HepG2 (cell line): ENCODE results near the gene BICDL2. TPM values are rescaled to one million over a fixed set of nuclear protein-coding genes. Genes with fewer than 3 reads are reported as not detected.
A peak's percentile ranks its signal among the peaks of the same experiment; 100 is the strongest.

ENCODE experiments used
- BRCA1 ChIP-seq: sonication (generic); formaldehyde crosslinking; IDR thresholded peaks from 2 replicates; pipeline ENCODE4 v1.4.0; 2020; ENCODE audit warnings: missing genetic modification reagents
- DR1 ChIP-seq: sonication (generic); formaldehyde crosslinking; IDR thresholded peaks from 2 replicates; pipeline ENCODE4 v1.8.0; 2021; ENCODE audit warnings: mild to moderate bottlenecking, missing genetic modification reagents, inconsistent platforms
- EP300 ChIP-seq, 3 experiments: sonication (generic) in 1 of 3; formaldehyde crosslinking in 1 of 3; IDR thresholded peaks; 2 replicates each; pipeline versions ENCODE4 v1.5.1 to v1.6.1; 2011 to 2020; ENCODE audit warnings: low read depth in 2 of 3, low read length in 2 of 3, borderline replicate concordance in 1 of 3, improper control_type of control experiment in 1 of 3, mild to moderate bottlenecking in 1 of 3, missing genetic modification reagents in 1 of 3, moderate library complexity in 1 of 3
- KDM6A ChIP-seq: IDR thresholded peaks from 2 replicates; pipeline ENCODE4 v1.6.1; 2016; ENCODE audit warnings: low read depth
- NFATC3 ChIP-seq: sonication (generic); formaldehyde crosslinking; IDR thresholded peaks from 2 replicates; pipeline ENCODE4 v1.5.1; 2020; ENCODE audit warnings: mild to moderate bottlenecking, missing genetic modification reagents
- NFE2L1 ChIP-seq: sonication (generic); formaldehyde crosslinking; IDR thresholded peaks from 2 replicates; pipeline ENCODE4 v1.4.0; 2020; ENCODE audit warnings: missing genetic modification reagents, mild to moderate bottlenecking, borderline replicate concordance
- NR2F6 ChIP-seq, 2 experiments: IDR thresholded peaks; 2 replicates each; pipeline ENCODE4 v1.6.1; 2016; ENCODE audit warnings: antibody characterized with exemption in 1 of 2, mild to moderate bottlenecking in 1 of 2
- STAT5B ChIP-seq: sonication (generic); formaldehyde crosslinking; IDR thresholded peaks from 2 replicates; pipeline ENCODE4 v1.4.0; 2020; ENCODE audit warnings: missing genetic modification reagents
- TAF15 ChIP-seq: fragments of 200-400 bp; formaldehyde crosslinking; IDR thresholded peaks from one replicate; pipeline ENCODE4 v1.6.1; 2018; ENCODE audit warnings: mild to moderate bottlenecking, low read depth, low read length; ENCODE audit not compliant: poor library complexity, severe bottlenecking
- ZFP37 ChIP-seq: sonication (generic); formaldehyde crosslinking; IDR thresholded peaks from 2 replicates; pipeline ENCODE4 v1.4.0; 2020; ENCODE audit warnings: missing genetic modification reagents, borderline replicate concordance
- ZKSCAN1 ChIP-seq: fragments of 150-350 bp; IDR thresholded peaks from 2 replicates; pipeline ENCODE4 v1.6.1; 2014; ENCODE audit warnings: low read length
- ZNF235 ChIP-seq: sonication (generic); formaldehyde crosslinking; IDR thresholded peaks from 2 replicates; pipeline ENCODE4 v1.8.1; 2023; ENCODE audit warnings: mild to moderate bottlenecking, missing genetic modification reagents, borderline replicate concordance
- ZNF256 ChIP-seq: sonication (generic); formaldehyde crosslinking; conservative IDR thresholded peaks from 2 replicates; pipeline ENCODE4 v1.4.0; 2020; ENCODE audit warnings: missing genetic modification reagents
- ZNF292 ChIP-seq: sonication (generic); formaldehyde crosslinking; IDR thresholded peaks from 2 replicates; pipeline ENCODE4 v1.8.1; 2022; ENCODE audit warnings: mild to moderate bottlenecking, low read depth, missing genetic modification reagents, borderline replicate concordance
- ZNF382 ChIP-seq: sonication (generic); formaldehyde crosslinking; IDR thresholded peaks from 2 replicates; pipeline ENCODE4 v1.5.0; 2020; ENCODE audit warnings: missing genetic modification reagents, mild to moderate bottlenecking, borderline replicate concordance
- ZNF841 ChIP-seq: sonication (generic); formaldehyde crosslinking; IDR thresholded peaks from 2 replicates; pipeline ENCODE4 v1.8.1; 2023; ENCODE audit warnings: missing genetic modification reagents, borderline replicate concordance
- polyA plus RNA-seq, 8 experiments: library from polyadenylated mRNA; depleted of rRNA in 3 of 8; stranded (reverse) in 7 of 8; unstranded in 1 of 8; fragments of >200 nt; fragmentation: Illumina TruSeq in 4 of 8; extraction: Trizol in 4 of 8; gene quantifications; 2 replicates each; pipeline versions ENCODE4 v1.2.1 to v1.2.3, GENCODE V29; 2011 to 2016; ENCODE audit warnings: low read depth in 4 of 8, missing spikeins in 1 of 8, mixed read lengths in 1 of 8; ENCODE audit not compliant: insufficient read depth in 1 of 8
- total RNA-seq, 5 experiments: library from RNA; depleted of rRNA; stranded (reverse); fragments of >200 nt; fragmentation: Illumina TruSeq; extraction: Trizol; gene quantifications; 2 replicates each; pipeline ENCODE4 v1.2.3, GENCODE V29; 2016; ENCODE audit warnings: low read depth in 1 of 5
- TF ChIP-seq, protein P1 (sequence below): sonication (generic); formaldehyde crosslinking; IDR thresholded peaks from 2 replicates; pipeline ENCODE4 v1.4.0; 2020; ENCODE audit warnings: missing genetic modification reagents
- TF ChIP-seq, protein P2 (sequence below): IDR thresholded peaks from 2 replicates; pipeline ENCODE4 v1.6.1; 2016
- TF ChIP-seq, protein P3 (sequence below): sonication (generic); formaldehyde crosslinking; IDR thresholded peaks from 2 replicates; pipeline ENCODE4 v1.4.0; 2020; ENCODE audit warnings: missing genetic modification reagents

Gene BICDL2
- total and polyA plus RNA-seq, 2 of the 13 experiments (the other 11 are each of a cell fraction or from before 2014, with no cell fraction given): 0.12 TPM; not detected in 1

DNA sequence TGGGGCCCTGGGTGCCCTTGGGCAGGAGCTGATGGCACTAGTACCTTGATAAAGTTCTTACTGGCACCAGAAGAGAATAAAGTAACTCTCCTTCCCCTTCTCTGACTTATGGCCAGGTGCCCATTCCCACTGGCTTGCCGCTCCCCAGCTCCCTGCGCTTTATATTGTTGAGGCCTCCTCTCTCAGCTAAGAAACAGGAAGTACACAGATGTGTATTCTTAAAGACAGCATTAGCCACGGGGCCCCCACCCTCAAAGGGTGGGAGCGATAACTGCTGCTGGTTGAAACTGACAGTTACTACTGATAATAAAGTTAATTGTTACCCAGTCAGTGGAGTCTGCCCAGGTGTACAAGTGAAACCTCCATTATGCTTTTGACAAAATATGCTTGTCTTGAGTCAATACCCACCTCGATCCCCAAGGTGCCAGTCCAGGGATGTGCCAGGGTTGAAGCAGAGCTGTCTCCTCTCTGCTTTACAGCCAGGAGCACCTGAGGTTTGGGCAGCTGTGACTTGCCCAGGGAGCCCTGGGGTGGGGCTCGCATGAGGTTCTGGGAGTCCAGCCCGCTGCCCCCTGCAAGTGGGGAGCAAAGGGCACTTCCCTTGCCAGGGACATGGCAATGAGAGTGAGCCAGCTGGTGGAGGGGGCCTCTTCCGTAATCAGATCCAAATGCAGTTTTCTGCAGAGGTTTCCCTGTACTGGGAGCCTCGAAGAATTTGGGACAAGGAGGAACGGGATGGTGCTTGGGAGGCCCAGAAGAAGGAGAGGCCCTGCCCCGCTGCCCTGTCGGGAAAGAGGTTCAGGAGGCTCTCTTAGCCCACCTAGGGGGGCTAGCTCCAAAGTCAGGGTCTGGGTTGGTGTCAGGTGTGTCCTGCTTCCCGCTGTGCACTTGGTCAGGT is 29.4 kb downstream of the BICDL2 start (continued):
- TF ChIP-seq STAT5B: no peak
- TF ChIP-seq ZNF235 (CRISPR knock-in tag): no peak
- TF ChIP-seq, protein P1, sequence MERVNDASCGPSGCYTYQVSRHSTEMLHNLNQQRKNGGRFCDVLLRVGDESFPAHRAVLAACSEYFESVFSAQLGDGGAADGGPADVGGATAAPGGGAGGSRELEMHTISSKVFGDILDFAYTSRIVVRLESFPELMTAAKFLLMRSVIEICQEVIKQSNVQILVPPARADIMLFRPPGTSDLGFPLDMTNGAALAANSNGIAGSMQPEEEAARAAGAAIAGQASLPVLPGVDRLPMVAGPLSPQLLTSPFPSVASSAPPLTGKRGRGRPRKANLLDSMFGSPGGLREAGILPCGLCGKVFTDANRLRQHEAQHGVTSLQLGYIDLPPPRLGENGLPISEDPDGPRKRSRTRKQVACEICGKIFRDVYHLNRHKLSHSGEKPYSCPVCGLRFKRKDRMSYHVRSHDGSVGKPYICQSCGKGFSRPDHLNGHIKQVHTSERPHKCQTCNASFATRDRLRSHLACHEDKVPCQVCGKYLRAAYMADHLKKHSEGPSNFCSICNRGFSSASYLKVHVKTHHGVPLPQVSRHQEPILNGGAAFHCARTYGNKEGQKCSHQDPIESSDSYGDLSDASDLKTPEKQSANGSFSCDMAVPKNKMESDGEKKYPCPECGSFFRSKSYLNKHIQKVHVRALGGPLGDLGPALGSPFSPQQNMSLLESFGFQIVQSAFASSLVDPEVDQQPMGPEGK (CRISPR knock-in tag): peak; percentile 69
- no peak for TF ChIP-seq DR1 (CRISPR knock-in tag)
- TF ChIP-seq, protein P2, sequence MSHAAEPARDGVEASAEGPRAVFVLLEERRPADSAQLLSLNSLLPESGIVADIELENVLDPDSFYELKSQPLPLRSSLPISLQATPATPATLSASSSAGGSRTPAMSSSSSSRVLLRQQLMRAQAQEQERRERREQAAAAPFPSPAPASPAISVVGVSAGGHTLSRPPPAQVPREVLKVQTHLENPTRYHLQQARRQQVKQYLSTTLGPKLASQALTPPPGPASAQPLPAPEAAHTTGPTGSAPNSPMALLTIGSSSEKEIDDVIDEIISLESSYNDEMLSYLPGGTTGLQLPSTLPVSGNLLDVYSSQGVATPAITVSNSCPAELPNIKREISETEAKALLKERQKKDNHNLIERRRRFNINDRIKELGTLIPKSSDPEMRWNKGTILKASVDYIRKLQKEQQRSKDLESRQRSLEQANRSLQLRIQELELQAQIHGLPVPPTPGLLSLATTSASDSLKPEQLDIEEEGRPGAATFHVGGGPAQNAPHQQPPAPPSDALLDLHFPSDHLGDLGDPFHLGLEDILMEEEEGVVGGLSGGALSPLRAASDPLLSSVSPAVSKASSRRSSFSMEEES: no peak
- TF ChIP-seq TAF15: no peak
- no peak for TF ChIP-seq ZFP37 (CRISPR knock-in tag)
- TF ChIP-seq NR2F6 (IDR thresholded peaks at IDR 0.05): no peak
- peak; percentile 56 for TF ChIP-seq NR2F6 (CRISPR knock-in tag; IDR thresholded peaks at IDR 0.05)
- TF ChIP-seq ZKSCAN1: no peak
- no peak for TF ChIP-seq NFATC3 (CRISPR knock-in tag)
- TF ChIP-seq ZNF292: no peak
- no peak for TF ChIP-seq KDM6A (CRISPR knock-in tag)
- TF ChIP-seq, protein P3, sequence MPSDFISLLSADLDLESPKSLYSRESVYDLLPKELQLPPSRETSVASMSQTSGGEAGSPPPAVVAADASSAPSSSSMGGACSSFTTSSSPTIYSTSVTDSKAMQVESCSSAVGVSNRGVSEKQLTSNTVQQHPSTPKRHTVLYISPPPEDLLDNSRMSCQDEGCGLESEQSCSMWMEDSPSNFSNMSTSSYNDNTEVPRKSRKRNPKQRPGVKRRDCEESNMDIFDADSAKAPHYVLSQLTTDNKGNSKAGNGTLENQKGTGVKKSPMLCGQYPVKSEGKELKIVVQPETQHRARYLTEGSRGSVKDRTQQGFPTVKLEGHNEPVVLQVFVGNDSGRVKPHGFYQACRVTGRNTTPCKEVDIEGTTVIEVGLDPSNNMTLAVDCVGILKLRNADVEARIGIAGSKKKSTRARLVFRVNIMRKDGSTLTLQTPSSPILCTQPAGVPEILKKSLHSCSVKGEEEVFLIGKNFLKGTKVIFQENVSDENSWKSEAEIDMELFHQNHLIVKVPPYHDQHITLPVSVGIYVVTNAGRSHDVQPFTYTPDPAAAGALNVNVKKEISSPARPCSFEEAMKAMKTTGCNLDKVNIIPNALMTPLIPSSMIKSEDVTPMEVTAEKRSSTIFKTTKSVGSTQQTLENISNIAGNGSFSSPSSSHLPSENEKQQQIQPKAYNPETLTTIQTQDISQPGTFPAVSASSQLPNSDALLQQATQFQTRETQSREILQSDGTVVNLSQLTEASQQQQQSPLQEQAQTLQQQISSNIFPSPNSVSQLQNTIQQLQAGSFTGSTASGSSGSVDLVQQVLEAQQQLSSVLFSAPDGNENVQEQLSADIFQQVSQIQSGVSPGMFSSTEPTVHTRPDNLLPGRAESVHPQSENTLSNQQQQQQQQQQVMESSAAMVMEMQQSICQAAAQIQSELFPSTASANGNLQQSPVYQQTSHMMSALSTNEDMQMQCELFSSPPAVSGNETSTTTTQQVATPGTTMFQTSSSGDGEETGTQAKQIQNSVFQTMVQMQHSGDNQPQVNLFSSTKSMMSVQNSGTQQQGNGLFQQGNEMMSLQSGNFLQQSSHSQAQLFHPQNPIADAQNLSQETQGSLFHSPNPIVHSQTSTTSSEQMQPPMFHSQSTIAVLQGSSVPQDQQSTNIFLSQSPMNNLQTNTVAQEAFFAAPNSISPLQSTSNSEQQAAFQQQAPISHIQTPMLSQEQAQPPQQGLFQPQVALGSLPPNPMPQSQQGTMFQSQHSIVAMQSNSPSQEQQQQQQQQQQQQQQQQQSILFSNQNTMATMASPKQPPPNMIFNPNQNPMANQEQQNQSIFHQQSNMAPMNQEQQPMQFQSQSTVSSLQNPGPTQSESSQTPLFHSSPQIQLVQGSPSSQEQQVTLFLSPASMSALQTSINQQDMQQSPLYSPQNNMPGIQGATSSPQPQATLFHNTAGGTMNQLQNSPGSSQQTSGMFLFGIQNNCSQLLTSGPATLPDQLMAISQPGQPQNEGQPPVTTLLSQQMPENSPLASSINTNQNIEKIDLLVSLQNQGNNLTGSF (CRISPR knock-in tag): no peak
- no peak for TF ChIP-seq ZNF256 (CRISPR knock-in tag)
- no peak for TF ChIP-seq NFE2L1 (CRISPR knock-in tag)
- TF ChIP-seq EP300 (IDR thresholded peaks at IDR 0.05; ENCODE audit: low read depth in 2 of 2, low read length in 2 of 2): no peak
- no peak for TF ChIP-seq EP300 (CRISPR knock-in tag; IDR thresholded peaks at IDR 0.05; ENCODE audit: borderline replicate concordance)
- TF ChIP-seq ZNF841 (CRISPR knock-in tag): no peak
- no peak for TF ChIP-seq BRCA1 (CRISPR knock-in tag)
- TF ChIP-seq ZNF382 (CRISPR knock-in tag): no peak
